Measurements from ENCODE around the gene TRIM41.
A peak's percentile ranks its signal among the peaks of the same experiment; 100 is the strongest.

Gene TRIM41

GRCh38 chr5:181241393-181241975 lies 18.4 kb downstream of the TRIM41 start:
- no peaks in the 10 kb centered on the region for H3K9me3 ChIP-seq (ENCODE audit: control insufficient read depth, insufficient read depth, low read depth, low read length)
- H3K4me1 ChIP-seq (ENCODE audit: control insufficient read depth, insufficient read depth, low read length) = no peaks in the 10 kb centered on the region
- peaks cover 40 to 70% of the 10 kb centered on the region in 2 experiments for H3K36me3 ChIP-seq (ENCODE audit: control insufficient read depth in 2 of 2, insufficient read depth in 1 of 2, low read length in 2 of 2)
- ChIA-PET CTCF (no interaction called here), POLR2A (interaction anchor here (0.5 to 4.1 kb wide), 3 partner anchors 16 to 21 kb away, joined by 3 to 39 read pairs (median 4); partner anchors contain the start of gene TRIM41)
- peak overlapping the region; percentile 99 for H3K27ac ChIP-seq (ENCODE audit: extremely low read depth, low read depth, low read length)
- H3K4me3 ChIP-seq (ENCODE audit: low read depth, low read length) = peak overlapping the region; percentile 98
- peak; percentile 70 for TF ChIP-seq ZBTB17 (tag by site-specific recombination; IDR thresholded peaks at IDR 0.05)
- no peak for TF ChIP-seq ZNF837 (tag by site-specific recombination; IDR thresholded peaks at IDR 0.05)
- no peak for TF ChIP-seq ZNF354C (tag by site-specific recombination; IDR thresholded peaks at IDR 0.05; ENCODE audit: borderline replicate concordance, low read depth)
- no peak for TF ChIP-seq ATF2 (tag by site-specific recombination; IDR thresholded peaks at IDR 0.05; ENCODE audit: low read depth)
- TF ChIP-seq ZNF214 (tag by site-specific recombination; IDR thresholded peaks at IDR 0.05; ENCODE audit: borderline replicate concordance) = no peak
- TF ChIP-seq ZNF658 (tag by site-specific recombination; IDR thresholded peaks at IDR 0.05) = no peak
- TF ChIP-seq ZNF416 (tag by site-specific recombination; IDR thresholded peaks at IDR 0.05) = no peak
- TF ChIP-seq GLI4 (tag by site-specific recombination; IDR thresholded peaks at IDR 0.05) = no peak
- no peak for TF ChIP-seq ZBTB20 (tag by site-specific recombination; IDR thresholded peaks at IDR 0.05)
- no peak; the same call in 1 of the 2 replicates for TF ChIP-seq ZNF366 (tag by site-specific recombination; conservative IDR thresholded peaks at IDR 0.05)
- no peak for TF ChIP-seq ZNF549 (tag by site-specific recombination; IDR thresholded peaks at IDR 0.05)
- TF ChIP-seq ZBTB11 (tag by site-specific recombination; conservative IDR thresholded peaks at IDR 0.05; ENCODE audit: low read depth) = no peak
- TF ChIP-seq ZNF248 (tag by site-specific recombination; IDR thresholded peaks at IDR 0.05) = no peak
- no peak for TF ChIP-seq ZNF571 (tag by site-specific recombination; IDR thresholded peaks at IDR 0.05)
- TF ChIP-seq ZNF16 (tag by site-specific recombination; IDR thresholded peaks at IDR 0.05; ENCODE audit: low read depth) = no peak
- TF ChIP-seq GLIS2 (tag by site-specific recombination; IDR thresholded peaks at IDR 0.05) = no peak
- TF ChIP-seq KLF8 (tag by site-specific recombination; IDR thresholded peaks at IDR 0.05) = peak; percentile 8
- TF ChIP-seq ZBTB8A (tag by site-specific recombination; IDR thresholded peaks at IDR 0.05) = peak; percentile 71
- no peak for TF ChIP-seq ZNF26 (tag by site-specific recombination; IDR thresholded peaks at IDR 0.05)
- TF ChIP-seq CTCF (tag by site-specific recombination; IDR thresholded peaks at IDR 0.05) = no peak; the same call in 1 of the 2 replicates
- TF ChIP-seq ZNF660 (tag by site-specific recombination; IDR thresholded peaks at IDR 0.05) = peak; percentile 18; the same call in 1 of the 2 replicates
- no peak for TF ChIP-seq IKZF3 (tag by site-specific recombination; IDR thresholded peaks at IDR 0.05)
- TF ChIP-seq ZNF768 (tag by site-specific recombination; IDR thresholded peaks at IDR 0.05) = no peak
- no peak for TF ChIP-seq ZNF626 (tag by site-specific recombination; IDR thresholded peaks at IDR 0.05)
- TF ChIP-seq ZEB2 (tag by site-specific recombination; IDR thresholded peaks at IDR 0.05) = peak; percentile 82
- no peak for TF ChIP-seq BCL11A (tag by site-specific recombination; IDR thresholded peaks at IDR 0.05; ENCODE audit: low read depth)
- no peak for TF ChIP-seq ZNF148 (tag by site-specific recombination; IDR thresholded peaks at IDR 0.05; ENCODE audit: borderline replicate concordance)
- no peak for TF ChIP-seq ZNF654 (tag by site-specific recombination; IDR thresholded peaks at IDR 0.05; ENCODE audit: low read depth)
